Left renal cortex interstitium (tissue), 4 donors: ENCODE measurements around the gene FTCD. TPM values are rescaled to one million over a fixed set of nuclear protein-coding genes. Genes with fewer than 3 reads are reported as not detected.
"Not testable (repeated sequence)": the region's sequence is repeated elsewhere in the genome, so short reads cannot be mapped to it uniquely, and the experiment has no call there.

Experiments used
- DNase-seq, 4 donors: peaks; one replicate each; pipeline ENCODE4 v3.0.0-alpha.2; 2013; ENCODE audit warnings: low read depth in 4 of 4, low spot score in 2 of 4, missing footprints in 1 of 4
- polyA plus RNA-seq, 4 donors: library from polyadenylated mRNA; unstranded; fragments of 120-200 nt; gene quantifications; one replicate each; pipeline ENCODE4 v1.2.1, GENCODE V29; 2013; ENCODE audit not compliant: insufficient read length in 4 of 4

FTCD gene
- polyA plus RNA-seq, 4 donors = 21.5 to 51.7 (median 31.4) TPM

- no peak for DNase-seq
These were observed 17.6 kb upstream of the FTCD start for GRCh38 chr21:46172863-46173528.

GRCh38 chr21:46171996-46172862 lies 16.9 kb upstream of the FTCD start:
- DNase-seq = no peak

DNA sequence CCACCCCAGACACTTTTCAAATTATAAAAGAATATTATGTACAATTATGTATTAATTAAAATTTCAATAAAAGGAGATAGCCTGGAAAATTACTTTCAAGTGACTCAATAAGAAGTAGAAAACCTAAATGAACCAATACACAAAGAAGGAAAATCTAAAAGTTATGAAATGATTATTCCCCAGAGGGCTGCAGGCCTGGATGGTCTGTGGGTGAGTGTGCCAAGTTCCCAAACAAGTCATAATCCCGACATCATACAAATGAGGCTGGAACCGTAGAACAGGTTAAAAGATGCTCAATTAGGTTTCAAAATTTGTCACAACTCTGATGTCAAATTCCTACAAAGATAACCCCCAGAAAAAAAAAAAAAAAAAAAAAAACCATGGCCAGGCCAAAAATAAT lies 16.2 kb upstream of the FTCD start:
- DNase-seq = no peak

GRCh38 chr21:46170436-46171193 lies 15.2 kb upstream of the FTCD start:
- DNase-seq = not testable (repeated sequence)

DNA sequence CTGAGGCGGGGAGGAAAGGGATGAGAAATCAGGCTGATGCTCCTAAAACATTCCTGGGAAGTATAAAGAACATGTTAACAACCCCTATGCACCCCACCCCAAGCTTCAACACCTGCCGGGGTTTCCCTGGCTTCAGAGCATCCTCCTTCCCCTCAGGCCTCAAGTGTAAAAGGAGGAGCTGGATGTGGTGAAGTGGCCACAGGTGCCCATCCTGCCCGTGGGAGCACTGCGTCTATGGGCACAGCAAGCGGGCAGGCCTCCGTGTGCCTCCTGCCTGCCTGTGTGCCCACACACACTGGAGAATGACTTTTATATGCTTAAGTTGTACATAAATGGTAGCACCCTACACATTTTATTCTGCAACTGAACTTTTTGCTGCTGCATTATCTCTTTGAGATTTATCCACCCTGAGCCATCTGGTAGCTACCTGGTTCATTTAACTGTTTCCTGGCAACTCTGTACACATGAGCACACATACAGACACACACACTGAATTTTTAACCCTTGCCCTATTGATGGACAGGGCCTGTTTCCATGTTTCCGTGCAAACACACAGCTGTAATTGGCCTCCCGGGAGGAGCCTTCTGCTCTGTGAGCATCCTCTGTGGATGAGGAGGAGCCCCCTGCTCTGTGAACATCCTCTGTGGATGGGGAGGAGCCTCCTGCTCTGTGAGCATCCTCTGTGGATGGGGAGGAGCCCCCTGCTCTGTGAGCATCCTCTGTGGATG lies 13.4 kb upstream of the FTCD start:
- no peak for DNase-seq

- no peak for DNase-seq
These were observed 12.9 kb upstream of the FTCD start for GRCh38 chr21:46168238-46168637.

- no peak for DNase-seq
These were observed 9.7 kb upstream of the FTCD start for GRCh38 chr21:46165098-46165497.

- DNase-seq = no peak
These were observed 8.0 kb upstream of the FTCD start for GRCh38 chr21:46163380-46163779.

DNA sequence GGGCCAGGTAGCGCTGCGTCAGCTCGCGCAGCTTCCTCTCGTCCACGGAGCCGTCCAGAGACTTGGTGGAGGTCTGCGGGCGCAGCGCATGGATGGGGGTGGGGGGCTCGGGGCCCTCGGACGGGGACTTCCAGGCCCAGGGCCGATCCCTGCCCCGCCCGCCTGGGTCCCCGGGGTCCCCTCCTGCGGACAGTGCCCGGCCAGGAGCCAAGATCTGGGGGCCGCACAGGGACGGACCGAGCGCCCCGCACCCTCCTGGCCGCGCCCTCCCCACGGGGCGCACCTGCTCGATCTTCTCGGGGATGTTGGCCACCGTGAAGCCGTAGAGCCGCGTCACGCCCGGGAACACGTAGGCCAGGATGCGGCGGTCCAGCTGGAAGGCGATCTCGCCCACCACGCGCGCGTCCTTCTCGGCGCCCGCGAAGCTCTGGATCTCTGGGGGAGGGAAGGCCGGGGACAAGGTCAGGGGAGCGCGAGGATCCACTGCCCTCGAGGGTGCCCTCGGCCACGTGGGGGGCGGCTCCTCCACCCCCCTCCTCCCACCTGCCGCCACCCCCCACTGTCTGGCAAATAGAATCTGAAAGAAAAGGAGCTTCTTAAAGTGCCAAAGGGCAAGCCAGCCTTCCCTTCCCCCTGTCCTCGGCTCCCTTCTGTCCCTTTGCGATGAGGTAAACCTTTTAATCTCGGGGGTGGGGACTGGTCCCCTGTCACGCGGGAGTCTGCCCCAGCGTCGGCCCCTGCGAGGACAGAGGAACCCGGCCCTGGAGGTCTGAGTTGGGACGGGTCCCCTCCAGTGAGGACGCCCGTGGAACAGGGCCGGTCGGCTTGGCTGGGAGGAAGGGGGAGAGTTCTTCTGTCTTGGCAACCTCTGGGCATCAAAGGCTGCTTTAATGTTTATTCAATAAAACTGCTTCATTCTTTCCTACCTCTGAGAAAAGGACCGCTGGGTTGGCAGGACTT lies 6.5 kb upstream of the FTCD start:
- DNase-seq = no peak

GRCh38 chr21:46160907-46161632 lies 5.7 kb upstream of the FTCD start:
- DNase-seq = no peak

DNA sequence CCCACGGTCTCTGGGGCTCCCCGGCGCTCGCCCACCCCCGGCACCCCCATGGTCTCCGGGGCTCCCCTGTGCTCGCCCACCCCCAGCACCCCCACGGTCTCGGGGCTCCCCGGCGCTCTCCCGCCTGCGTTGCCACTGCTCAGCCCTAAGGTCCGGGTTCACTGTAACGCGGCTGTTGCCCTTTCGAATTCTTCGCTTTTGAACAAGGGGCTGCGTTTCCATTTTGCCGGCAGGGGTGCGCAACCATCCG lies 5.2 kb upstream of the FTCD start:
- DNase-seq = no peak

GRCh38 chr21:46159841-46160656 lies 4.7 kb upstream of the FTCD start:
- DNase-seq = no peak

GRCh38 chr21:46159390-46159789 lies 4.0 kb upstream of the FTCD start:
- no peak for DNase-seq

GRCh38 chr21:46158666-46159300 lies 3.4 kb upstream of the FTCD start:
- no peak for DNase-seq

DNA sequence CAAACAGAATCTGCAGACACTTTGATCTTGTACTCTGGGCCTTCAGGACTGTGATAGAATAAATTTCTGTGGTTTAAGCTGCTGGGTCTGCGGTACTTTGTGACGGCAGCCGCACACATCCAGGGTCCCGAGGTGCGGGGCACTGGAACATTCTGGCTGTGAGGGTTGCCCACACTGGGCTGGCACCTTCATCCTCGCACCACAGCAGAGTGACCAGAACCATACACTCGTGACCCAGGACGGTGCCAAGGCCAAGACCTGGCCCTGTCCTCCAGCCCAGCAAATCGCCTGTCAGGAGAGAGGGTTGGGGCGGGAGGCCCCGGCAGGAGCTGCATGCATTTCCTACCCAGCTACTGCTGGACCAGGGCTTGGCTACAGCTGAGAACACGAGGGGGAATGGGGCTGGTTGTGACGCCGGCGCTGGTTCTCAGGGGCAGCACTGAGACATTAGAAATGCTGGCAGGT lies 2.6 kb upstream of the FTCD start:
- DNase-seq = no peak

DNA sequence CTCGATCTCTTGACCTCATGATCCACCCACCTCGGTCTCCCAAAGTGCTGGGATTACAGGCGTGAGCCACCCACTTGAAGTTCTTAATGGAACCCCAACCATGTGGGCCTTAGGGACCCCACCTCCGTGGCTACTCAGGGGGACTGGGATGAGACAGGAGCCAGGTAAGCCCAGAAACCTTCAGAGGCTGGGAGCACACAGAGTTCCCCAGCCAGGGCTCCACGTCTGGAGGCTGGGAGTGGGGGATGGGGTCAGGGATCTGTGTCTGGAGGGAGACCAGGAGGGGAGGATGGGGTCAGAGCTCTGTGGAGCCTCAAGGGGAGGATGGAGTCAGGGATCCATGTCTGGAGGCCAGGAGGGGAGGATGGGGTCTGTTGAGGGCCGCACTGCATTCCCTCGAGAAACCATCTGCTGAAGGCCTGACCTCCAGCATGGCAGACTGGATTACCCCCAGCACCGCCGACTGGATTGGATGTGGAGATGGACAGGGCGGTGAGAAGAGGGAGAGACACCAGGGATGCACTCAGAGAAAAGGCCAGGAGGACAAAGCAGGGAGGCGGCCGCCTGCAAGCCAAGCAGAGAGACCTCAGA lies 2.1 kb upstream of the FTCD start:
- no peak for DNase-seq

DNA sequence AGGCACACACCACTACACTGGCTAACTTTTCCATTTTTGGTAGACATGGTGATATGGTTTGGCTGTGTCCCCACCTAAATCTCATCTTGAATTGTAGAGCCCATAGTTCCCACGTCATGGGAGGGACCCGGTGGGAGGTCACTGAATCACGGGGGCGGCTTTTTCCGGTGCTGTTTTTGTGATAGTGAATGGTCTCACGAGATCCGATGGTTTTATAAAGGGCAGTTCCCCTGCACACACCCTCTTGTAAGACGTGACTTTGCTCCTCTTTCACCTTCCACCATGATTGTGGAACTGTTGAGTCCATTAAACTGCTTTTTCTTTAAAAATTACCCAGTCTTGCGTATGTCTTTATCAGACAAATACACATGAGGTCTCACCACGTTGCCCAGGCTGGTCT lies 1.3 kb upstream of the FTCD start:
- no peak for DNase-seq

- DNase-seq = no peak
These were observed 933 bp upstream of the FTCD start for GRCh38 chr21:46156378-46156645.
